IPS-20b (cell line): ENCODE measurements around the gene SPATA31D1.

Experiments
- H3K27ac ChIP-seq: one replicate; pipeline ENCODE4 v1.5.1; 2013; ENCODE audit warnings: low read length
- H3K27me3 ChIP-seq: 2 replicates; pipeline ENCODE4 v1.6.1; 2013; ENCODE audit warnings: mild to moderate bottlenecking, low read length, inconsistent platforms; ENCODE audit not compliant: insufficient read depth
- H3K36me3 ChIP-seq: 2 replicates; pipeline ENCODE4 v1.6.1; 2013; ENCODE audit warnings: low read depth, mild to moderate bottlenecking, inconsistent platforms, low read length, moderate library complexity; ENCODE audit not compliant: insufficient read depth
- H3K4me1 ChIP-seq: 2 replicates; pipeline ENCODE4 v1.6.1; 2013; ENCODE audit warnings: mild to moderate bottlenecking, control low read depth, inconsistent platforms, low read length, moderate library complexity; ENCODE audit not compliant: insufficient read depth
- H3K4me3 ChIP-seq: 2 replicates; pipeline ENCODE4 v1.5.1; 2013; ENCODE audit warnings: mild to moderate bottlenecking, low read length, inconsistent platforms
- H3K9ac ChIP-seq: 2 replicates; pipeline ENCODE4 v1.6.1; 2013; ENCODE audit warnings: low read depth, mild to moderate bottlenecking, inconsistent platforms, low read length, moderate library complexity
- H3K9me3 ChIP-seq: 2 replicates; pipeline ENCODE4 v1.6.1; 2013; ENCODE audit warnings: mild to moderate bottlenecking, low read depth, low read length, inconsistent platforms; ENCODE audit not compliant: insufficient read depth

SPATA31D1 gene

DNA sequence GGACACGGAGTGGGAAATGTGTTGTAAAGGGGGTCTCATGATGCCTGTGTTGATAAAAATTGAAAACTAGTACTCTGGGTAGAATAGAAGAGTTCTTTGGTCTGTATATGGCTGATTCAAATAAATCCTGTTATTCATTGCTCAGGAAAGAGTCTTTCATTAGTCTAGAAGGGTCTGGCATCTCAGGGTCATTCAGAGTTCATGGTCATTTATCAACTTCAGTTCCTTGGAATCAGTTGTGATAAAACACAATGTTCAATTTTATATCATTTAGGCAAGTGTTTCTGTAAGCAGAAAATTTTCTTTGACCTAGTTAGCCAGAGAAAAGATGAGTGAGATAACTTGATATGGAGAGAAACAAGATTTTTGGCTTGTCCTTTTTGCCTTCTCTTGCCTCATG is 36.3 kb downstream of the SPATA31D1 start:
- no peaks in the 10 kb centered on the region for H3K4me1 ChIP-seq
- H3K36me3 ChIP-seq: no peaks in the 10 kb centered on the region
- no peaks in the 10 kb centered on the region for H3K9me3 ChIP-seq
- H3K27me3 ChIP-seq: no peaks in the 10 kb centered on the region
- no peak overlapping the region for H3K27ac ChIP-seq
- no peak overlapping the region for H3K4me3 ChIP-seq
- H3K9ac ChIP-seq: no peak overlapping the region

DNA sequence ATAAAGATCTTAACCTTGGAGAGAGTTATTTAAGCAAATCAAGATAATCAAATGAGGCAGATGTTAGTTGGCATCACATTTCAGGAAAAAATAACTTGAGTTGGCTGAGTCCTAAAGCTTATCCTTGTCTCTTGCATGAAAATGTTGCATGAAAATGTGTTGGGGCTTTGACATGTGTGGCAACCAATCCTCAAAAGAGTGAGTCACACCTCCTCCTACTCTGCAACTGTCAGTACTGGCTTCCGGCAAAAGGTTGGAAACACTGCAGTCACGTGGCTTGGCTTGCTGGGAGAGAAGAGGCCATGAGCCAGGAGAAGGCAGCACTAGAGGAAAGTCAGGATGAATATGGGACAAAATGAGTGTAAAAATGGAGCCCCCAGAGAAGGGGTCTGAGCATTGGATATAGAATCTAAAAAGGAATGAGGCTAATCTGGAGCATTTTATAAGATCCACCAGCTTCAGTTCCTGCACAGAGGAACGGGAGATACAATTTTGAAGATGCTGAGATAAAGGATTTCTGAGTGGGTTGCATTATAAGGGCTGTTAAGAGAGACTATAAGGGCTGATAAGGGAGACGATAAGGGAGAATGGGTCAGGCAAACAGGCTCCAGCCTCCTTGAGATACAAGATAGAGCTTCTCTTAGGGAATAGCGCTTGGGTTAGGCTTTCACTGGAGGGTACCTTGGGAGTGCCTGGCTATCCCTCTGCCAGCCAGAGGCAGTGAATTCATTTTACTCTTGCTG is 43.1 kb downstream of the SPATA31D1 start:
- Histone ChIP-seq H3K36me3 (no peaks in the 10 kb centered on the region), H3K9me3 (no peaks in the 10 kb centered on the region), H3K9ac (no peak overlapping the region), H3K4me3 (no peak overlapping the region), H3K27ac (no peak overlapping the region), H3K4me1 (no peaks in the 10 kb centered on the region; the same call in 1 of the 2 replicates), H3K27me3 (no peaks in the 10 kb centered on the region)

DNA sequence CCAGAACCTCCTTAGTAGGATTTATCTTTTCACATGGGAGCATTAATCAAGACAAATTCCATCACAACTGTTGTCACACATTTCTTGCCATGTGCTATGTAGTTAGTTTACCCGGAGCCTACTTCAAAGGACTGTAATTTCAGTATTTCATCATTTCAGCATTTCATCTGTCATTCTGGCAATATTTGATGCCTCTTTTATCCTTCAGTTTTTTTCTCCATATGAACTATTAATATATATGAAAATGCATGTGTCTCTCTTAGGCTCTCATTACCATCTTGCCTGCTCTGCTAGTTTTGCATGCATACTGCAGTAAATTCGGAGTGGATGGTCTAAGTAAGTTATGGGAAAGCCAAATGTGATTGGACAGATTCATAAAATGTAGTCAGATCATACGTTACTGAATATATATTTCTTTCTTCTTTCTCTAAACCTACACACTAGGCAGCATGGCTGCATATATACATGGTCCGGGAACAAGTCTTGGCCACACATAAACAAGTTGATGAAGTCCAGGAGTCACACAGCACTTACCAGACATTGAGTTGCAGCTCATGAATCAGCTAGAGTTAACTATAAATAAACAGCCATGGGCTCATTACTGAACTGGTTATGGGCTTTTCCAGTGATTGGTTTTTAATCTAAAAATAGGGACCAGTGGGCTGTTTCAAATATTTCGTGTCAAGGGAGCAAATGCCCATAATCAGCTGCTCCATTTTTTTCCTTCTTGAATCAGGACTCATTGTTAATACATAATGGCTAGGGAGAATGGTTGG is 46.6 kb downstream of the SPATA31D1 start:
- Histone ChIP-seq H3K36me3 (no peaks in the 10 kb centered on the region), H3K4me3 (no peak overlapping the region), H3K4me1 (no peaks in the 10 kb centered on the region; the same call in 1 of the 2 replicates), H3K9ac (no peak overlapping the region), H3K9me3 (no peaks in the 10 kb centered on the region), H3K27ac (no peak overlapping the region), H3K27me3 (no peaks in the 10 kb centered on the region)

DNA sequence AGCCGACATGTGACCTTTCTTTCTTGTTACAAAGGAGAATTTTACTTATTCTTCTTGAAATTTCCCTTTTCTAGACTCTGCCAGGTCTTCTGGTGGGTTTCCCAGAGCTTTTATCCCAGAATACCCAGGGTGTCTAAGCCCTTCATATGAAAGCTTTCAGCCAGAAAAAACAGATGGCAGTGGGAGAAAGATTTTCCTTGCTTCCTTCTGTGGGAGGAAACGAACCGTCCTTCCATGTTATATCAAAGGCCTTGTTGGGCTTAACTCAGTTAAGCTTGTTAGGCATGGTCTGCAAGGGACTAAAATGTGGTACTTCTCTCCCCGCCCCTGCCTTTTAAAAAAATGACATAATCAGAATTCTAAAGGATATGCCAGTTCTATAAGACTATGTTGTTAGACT is 47.5 kb downstream of the SPATA31D1 start:
- H3K9me3 ChIP-seq: no peaks in the 10 kb centered on the region
- no peaks in the 10 kb centered on the region for H3K27me3 ChIP-seq
- no peak overlapping the region for H3K27ac ChIP-seq
- no peaks in the 10 kb centered on the region for H3K36me3 ChIP-seq
- no peak overlapping the region for H3K4me3 ChIP-seq
- H3K9ac ChIP-seq: no peak overlapping the region
- H3K4me1 ChIP-seq: no peaks in the 10 kb centered on the region; the same call in 1 of the 2 replicates

DNA sequence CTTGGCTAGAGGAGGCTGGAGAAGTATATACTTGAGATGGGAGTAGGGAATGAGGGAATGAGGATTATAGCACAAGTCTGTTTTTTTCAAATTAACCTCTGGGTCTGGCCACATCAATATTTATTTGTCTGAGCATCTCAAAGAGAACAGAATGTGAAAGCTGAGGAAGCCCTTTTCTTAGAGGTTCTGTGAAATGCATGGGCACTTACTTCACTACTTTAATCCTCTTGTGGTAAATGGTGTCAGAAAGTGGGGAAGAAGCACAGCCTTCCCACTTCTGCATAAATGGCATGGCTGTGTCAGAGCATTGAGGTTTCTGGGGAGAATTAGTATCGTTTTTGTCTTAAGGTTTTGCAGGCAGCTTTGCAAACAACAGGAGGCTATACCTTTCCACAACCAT is 48.6 kb downstream of the SPATA31D1 start:
- no peaks in the 10 kb centered on the region; the same call in 1 of the 2 replicates for H3K4me1 ChIP-seq
- no peaks in the 10 kb centered on the region for H3K27me3 ChIP-seq
- no peaks in the 10 kb centered on the region for H3K36me3 ChIP-seq
- H3K4me3 ChIP-seq: no peak overlapping the region
- no peaks in the 10 kb centered on the region for H3K9me3 ChIP-seq
- no peak overlapping the region for H3K27ac ChIP-seq
- no peak overlapping the region for H3K9ac ChIP-seq

DNA sequence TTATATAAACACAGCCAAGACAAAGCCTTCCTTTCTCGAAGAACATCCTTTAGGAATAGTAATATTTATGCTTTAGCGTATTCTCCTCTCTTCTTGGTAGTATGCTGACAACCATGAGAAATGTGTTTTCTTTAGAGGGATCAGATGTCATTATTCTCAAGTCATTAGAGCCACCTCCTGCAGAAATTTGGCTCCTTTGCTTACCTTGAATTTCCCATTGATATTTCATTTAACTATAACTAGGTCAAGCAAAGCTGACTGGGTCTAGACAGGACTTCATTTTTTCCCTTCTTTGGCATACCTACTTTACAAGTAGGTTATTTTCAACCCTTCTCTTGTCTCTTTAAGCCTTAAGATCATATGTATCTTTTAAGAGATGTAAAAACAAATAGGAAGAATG is 50.3 kb downstream of the SPATA31D1 start:
- Histone ChIP-seq H3K27ac (no peak overlapping the region), H3K9me3 (no peaks in the 10 kb centered on the region), H3K36me3 (no peaks in the 10 kb centered on the region)

More for the DNA sequence above, 50.3 kb downstream of the SPATA31D1 start:
- Histone ChIP-seq H3K4me1 (no peaks in the 10 kb centered on the region), H3K4me3 (no peak overlapping the region), H3K9ac (no peak overlapping the region), H3K27me3 (no peaks in the 10 kb centered on the region)
